Smooth muscle cell (in vitro differentiated cells): Measurements from ENCODE around the gene HACL1. TPM values are rescaled to one million over a fixed set of nuclear protein-coding genes. Genes with fewer than 3 reads are reported as not detected.

Experiments used
- DNase-seq: peaks from one replicate; lab custom pipeline; 2025; ENCODE audit not compliant: unreplicated experiment; lab: John Stamatoyannopoulos, UW
- H2AFZ ChIP-seq: fragments of 200-600 bp; sonication (generic); 2 replicates; pipeline ENCODE4 v1.6.0; 2016; ENCODE audit warnings: antibody characterized with exemption, low read depth, mild to moderate bottlenecking
- H3F3A ChIP-seq: fragments of 200-600 bp; sonication (generic); 2 replicates; pipeline ENCODE4 v1.6.0; 2017; ENCODE audit warnings: antibody characterized with exemption, low read depth
- H3K27ac ChIP-seq: fragments of 200-600 bp; sonication (generic); 2 replicates; pipeline ENCODE4 v1.5.1; 2016; ENCODE audit warnings: low read depth, mild to moderate bottlenecking
- H3K27me3 ChIP-seq: fragments of 200-600 bp; sonication (generic); 2 replicates; pipeline ENCODE4 v1.6.1; 2016; ENCODE audit warnings: low read depth, mild to moderate bottlenecking
- H3K36me3 ChIP-seq: fragments of 200-600 bp; sonication (generic); 2 replicates; pipeline ENCODE4 v1.5.1; 2016; ENCODE audit warnings: low read depth
- H3K4me1 ChIP-seq: fragments of 200-600 bp; sonication (generic); 2 replicates; pipeline ENCODE4 v1.5.1; 2016; ENCODE audit warnings: low read depth
- H3K4me2 ChIP-seq: fragments of 200-600 bp; sonication (generic); 2 replicates; pipeline ENCODE4 v1.6.0; 2016; ENCODE audit warnings: mild to moderate bottlenecking
- H3K4me3 ChIP-seq: fragments of 200-600 bp; sonication (generic); 2 replicates; pipeline ENCODE4 v1.5.1; 2016; ENCODE audit warnings: mild to moderate bottlenecking
- H3K79me2 ChIP-seq: fragments of 200-600 bp; sonication (generic); 2 replicates; pipeline ENCODE4 v1.6.0; 2016; ENCODE audit warnings: low read depth, mild to moderate bottlenecking
- H3K9ac ChIP-seq: fragments of 200-600 bp; sonication (generic); 2 replicates; pipeline ENCODE4 v1.6.0; 2016; ENCODE audit warnings: low read depth
- H3K9me3 ChIP-seq: fragments of 200-600 bp; sonication (generic); replicated peaks from 2 replicates; pipeline ENCODE4 v1.5.1; 2016; ENCODE audit warnings: low read depth
- H4K20me1 ChIP-seq: fragments of 200-600 bp; sonication (generic); 2 replicates; pipeline ENCODE4 v1.6.0; 2016; ENCODE audit warnings: low read depth
- CTCF ChIP-seq: fragments of 200-600 bp; sonication (generic); IDR thresholded peaks from 2 replicates; pipeline ENCODE4 v1.5.1; 2017; ENCODE audit warnings: borderline replicate concordance, mild to moderate bottlenecking, antibody characterized with exemption; ENCODE audit not compliant: insufficient read depth, poor library complexity, severe bottlenecking
- WGBS: methylation state at CpG from one replicate; pipeline ENCODE4 v1.1.7; 2016; ENCODE audit warnings: low lambda C conversion rate; 5-methylcytosine and 5-hydroxymethylcytosine counted together
- polyA plus RNA-seq: library from polyadenylated mRNA; unstranded; fragments of >200 nt; fragmentation: Nextera tagmentation; extraction: Ambion mirVana; gene quantifications from 2 replicates; pipeline ENCODE4 v1.2.1, GENCODE V29; 2016
- total RNA-seq: library from RNA; depleted of rRNA; stranded (reverse); fragments of >200 nt; gene quantifications from 2 replicates; pipeline ENCODE4 v1.2.3, GENCODE V29; 2014

The HACL1 gene
- total and polyA plus RNA-seq, 2 experiments from 2014 or later = 11.8 to 13.0 TPM

GRCh38 chr3:15645246-15645645 is 43.9 kb upstream of the HACL1 start:
- peak overlapping the region; percentile 75 for H3K4me2 ChIP-seq
- 95% methylated on average over 6 of the region's 6 CpGs for WGBS
- H3K9ac ChIP-seq = peak overlapping the region; percentile 84

GRCh38 chr3:15638891-15639262 is 37.5 kb upstream of the HACL1 start:
- H3K79me2 ChIP-seq = no peaks in the 10 kb centered on the region
- 88% methylated on average over 1 of the region's 1 CpG for WGBS
- no peaks in the 10 kb centered on the region for H3K27me3 ChIP-seq
- no peaks in the 10 kb centered on the region for H3K9me3 ChIP-seq
- H3K4me3 ChIP-seq = no peak overlapping the region
- no peaks in the 10 kb centered on the region for H3K36me3 ChIP-seq
- no peak overlapping the region for H3K9ac ChIP-seq
- peak overlapping the region; percentile 97 for H3K27ac ChIP-seq
- peaks cover 17% of the 10 kb centered on the region for H3K4me1 ChIP-seq
- no peak for DNase-seq
- H3K4me2 ChIP-seq = no peak overlapping the region
- peaks cover 16% of the 10 kb centered on the region for H3F3A ChIP-seq
- TF ChIP-seq CTCF = no peak
- H2AFZ ChIP-seq = no peak overlapping the region
- no peaks in the 10 kb centered on the region for H4K20me1 ChIP-seq

More at GRCh38 chr3:15645246-15645645, 43.9 kb upstream of the HACL1 start:
- peaks cover 11% of the 10 kb centered on the region for H3K4me1 ChIP-seq
- no peaks in the 10 kb centered on the region for H3K9me3 ChIP-seq
- DNase-seq = no peak
- no peaks in the 10 kb centered on the region for H3K36me3 ChIP-seq
- peak overlapping the region; percentile 100 for H3K27ac ChIP-seq
- TF ChIP-seq CTCF = no peak
- no peaks in the 10 kb centered on the region for H3K27me3 ChIP-seq
- no peak overlapping the region for H2AFZ ChIP-seq
- H3K79me2 ChIP-seq = no peaks in the 10 kb centered on the region
- no peak overlapping the region for H3K4me3 ChIP-seq
- no peaks in the 10 kb centered on the region for H4K20me1 ChIP-seq
- H3F3A ChIP-seq = peaks cover 16% of the 10 kb centered on the region

GRCh38 chr3:15638193-15638890 is 37.0 kb upstream of the HACL1 start:
- Histone ChIP-seq H3F3A (peaks cover 16% of the 10 kb centered on the region), H3K27me3 (no peaks in the 10 kb centered on the region), H3K9me3 (no peaks in the 10 kb centered on the region), H3K4me2 (peak overlapping the region; percentile 62), H3K4me1 (peaks cover 23% of the 10 kb centered on the region), H2AFZ (no peak overlapping the region), H3K36me3 (no peaks in the 10 kb centered on the region), H3K79me2 (no peaks in the 10 kb centered on the region), H3K4me3 (no peak overlapping the region), H4K20me1 (no peaks in the 10 kb centered on the region), H3K9ac (peak overlapping the region; percentile 75), H3K27ac (peak overlapping the region; percentile 97)
- no peak for TF ChIP-seq CTCF
- 42% methylated on average over 6 of the region's 6 CpGs for WGBS
- no peak for DNase-seq
